ENCODE measurements around the gene LRRTM2.
"Not testable (repeated sequence)": the region's sequence is repeated elsewhere in the genome, so short reads cannot be mapped to it uniquely, and the experiment has no call there.

LRRTM2 gene

DNA sequence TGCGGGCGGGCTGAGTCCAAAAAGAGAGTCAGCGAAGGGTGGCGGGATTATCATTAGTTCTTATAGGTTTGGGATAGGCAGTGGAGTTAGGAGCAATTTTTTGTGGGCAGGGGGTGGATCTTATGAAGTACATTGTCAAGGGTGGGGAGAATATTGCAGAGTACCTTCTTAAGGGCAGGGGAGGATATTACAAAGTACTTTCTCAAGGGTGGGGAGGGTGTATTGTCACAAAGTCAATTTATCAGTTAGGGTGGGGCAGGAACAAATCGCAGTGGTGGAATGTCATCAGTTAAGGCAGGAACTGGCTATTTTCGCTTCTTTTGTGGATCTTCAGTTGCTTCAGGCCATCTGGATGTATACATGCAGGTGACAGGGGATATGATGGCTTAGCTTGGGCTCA is 40.3 kb downstream of the LRRTM2 start:
- not testable (repeated sequence) for DNase-seq

DNA sequence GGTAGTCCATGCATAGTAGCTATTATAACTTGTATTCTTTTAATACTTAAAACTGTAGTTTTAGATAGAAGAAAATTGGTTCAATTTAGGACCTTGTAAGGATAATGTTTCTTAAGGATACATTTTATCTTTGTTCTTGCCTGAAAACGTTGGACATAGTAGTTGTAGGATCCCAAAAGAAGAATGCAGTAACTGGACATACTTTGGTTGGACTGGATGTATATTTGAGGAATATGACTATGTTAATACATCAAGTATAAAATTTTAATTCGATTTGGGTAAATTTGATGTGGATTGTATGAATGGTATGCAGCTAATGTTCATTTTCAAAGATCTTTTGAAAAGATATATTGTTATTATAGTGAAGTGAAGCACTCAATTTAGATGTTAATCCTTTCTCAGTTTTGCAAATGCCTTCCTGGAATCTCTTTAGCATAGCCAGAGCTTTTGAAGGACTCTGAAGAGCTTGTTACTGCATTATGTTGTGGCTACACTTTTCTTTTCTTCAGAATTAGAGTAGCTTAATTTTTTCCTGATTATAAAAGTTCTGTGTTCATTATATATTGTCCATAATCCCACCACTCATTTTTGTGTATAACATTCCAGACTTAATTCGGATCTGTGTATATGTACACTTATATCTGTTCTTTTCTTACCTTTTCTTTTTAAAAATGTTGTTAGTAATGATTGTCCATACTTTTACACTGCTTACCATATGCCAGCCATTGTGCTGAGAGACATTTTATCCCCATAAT is 41.2 kb downstream of the LRRTM2 start:
- no peak for DNase-seq

DNA sequence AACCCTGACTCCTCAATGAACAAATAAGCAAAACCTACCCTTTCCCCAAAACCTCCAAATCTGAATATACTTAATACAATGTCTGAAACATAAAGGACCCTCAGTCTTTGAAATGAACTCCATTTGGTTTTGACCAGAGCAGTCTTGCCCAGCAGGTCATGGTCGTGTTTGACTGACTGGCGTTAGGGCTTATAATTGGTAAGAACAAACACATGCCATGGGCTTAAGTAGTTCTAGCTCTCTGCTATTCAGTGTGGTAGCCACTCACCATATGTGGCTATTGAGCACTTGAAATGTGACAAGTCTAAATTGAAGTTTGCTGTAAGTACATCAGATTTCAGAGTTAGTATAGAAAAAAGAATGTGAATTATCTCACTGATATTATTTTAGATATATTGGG is 42.1 kb downstream of the LRRTM2 start:
- DNase-seq, result no peak

DNA sequence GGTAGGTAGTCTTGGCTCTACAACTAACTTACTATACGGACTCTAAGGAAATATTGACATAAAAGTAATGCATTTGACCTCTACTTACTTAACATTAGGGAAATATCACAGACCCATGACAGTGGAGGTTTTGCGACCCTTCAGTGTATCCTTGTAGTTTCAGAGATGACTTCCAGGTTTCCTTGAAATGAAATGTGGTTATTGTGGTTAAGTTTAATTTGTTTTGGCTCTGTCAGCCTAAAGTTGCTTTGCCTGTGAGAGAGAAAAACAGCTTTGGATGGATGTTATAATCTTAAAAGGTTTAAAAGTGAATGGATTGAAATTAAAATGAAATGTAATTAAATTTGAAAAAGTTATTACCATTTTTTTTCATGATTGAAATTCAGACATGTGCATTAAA is 42.9 kb downstream of the LRRTM2 start:
- no peak for DNase-seq

DNA sequence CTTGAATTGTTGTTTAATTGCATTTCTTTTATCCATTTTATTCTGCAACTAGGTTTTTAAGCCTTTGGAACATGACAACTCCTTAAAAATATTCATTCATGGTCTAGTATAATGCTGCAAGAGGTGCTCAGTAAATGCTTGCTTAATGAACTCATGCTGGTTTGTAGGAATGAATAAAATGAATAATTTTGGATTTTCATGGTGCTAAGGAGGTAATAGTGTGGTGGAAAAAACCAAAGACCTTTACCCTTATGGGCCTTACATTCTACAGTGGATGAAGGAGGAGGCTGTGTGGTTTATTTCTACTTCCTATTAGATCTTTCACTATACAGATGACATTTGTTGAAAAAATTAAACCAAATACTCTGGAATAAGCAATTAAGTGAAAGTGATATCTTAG is 43.4 kb downstream of the LRRTM2 start:
- DNase-seq, result no peak

DNA sequence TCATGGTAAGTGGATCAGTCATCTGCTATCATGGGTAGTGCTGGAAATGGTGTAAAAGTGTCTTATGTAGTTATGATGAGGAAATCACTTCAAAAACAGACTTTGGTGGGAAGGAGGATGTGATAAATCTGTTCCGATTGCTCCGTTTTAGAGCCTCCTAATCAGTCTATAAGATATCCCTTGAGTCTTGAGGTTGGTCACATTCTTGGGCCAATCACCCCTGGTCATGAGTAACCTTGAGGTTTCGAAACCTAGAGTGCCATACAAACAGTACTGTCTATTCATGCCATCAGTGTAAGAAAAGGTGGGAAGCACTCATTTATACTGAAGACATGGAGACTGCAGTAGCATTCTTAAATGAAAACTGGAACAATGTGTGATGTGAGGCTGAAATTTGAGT is 45.8 kb downstream of the LRRTM2 start:
- DNase-seq, result no peak

DNA sequence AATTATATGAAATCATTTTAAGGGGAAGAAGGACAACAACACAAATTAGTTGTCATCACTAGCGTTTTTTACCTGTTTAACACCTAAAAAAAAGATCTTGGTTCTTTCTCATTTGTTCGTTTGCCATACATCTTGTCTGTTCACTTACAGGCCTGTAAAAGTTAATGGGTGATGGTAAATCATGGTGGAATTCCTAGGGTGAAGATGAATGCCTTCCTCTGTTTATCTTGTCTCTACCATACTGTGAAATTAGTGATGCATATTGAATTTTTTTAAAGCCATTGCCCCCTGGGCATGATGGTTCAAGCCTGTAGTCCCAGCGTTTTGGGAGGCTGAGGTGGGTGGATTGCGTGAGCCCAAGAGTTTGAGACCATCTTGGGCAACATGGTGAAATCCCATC is 46.6 kb downstream of the LRRTM2 start:
- no peak for DNase-seq

DNA sequence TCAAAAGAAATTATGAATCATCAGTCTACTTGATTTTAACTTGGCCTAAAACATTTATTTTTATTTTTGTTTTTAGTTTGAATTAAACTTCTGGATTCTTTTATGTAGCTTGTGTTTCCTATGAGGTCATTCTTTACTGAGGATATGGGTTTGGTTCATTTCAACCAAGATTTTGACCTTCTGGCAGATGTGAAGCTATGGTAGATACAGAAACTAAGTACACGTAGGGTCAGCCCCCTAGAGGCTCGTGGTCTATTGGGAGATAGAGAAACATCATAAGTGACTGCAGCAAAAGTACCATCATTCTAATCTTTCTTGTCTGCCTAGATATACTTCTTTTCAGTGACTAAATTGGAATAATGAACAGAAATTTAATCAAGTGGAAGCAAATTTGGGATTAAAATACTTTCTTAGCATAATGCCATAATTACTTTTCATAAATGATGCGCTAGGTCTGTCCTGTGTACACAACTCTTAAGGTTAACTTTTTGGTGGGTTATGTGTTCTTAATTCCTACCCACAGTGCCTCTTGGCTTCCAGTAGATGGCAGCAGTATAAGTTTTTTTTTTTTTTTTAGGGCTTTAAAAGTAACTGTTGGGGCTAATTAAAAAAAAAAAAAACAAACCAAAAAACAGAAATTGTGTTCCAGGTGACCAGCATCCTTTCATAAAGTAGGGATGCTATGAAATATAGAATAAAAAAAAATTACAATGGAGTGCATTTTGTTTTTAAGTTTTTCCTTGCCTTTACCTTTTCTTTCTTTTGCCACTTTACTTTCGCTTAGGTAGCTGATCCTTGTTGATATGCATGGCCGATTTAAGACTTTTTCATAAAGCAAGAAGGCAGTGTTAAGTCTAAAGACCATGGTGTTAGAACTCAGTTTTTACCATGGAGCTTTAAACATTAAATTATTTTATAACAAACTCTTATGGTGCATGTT is 49.9 kb downstream of the LRRTM2 start:
- DNase-seq, result no peak

DNA sequence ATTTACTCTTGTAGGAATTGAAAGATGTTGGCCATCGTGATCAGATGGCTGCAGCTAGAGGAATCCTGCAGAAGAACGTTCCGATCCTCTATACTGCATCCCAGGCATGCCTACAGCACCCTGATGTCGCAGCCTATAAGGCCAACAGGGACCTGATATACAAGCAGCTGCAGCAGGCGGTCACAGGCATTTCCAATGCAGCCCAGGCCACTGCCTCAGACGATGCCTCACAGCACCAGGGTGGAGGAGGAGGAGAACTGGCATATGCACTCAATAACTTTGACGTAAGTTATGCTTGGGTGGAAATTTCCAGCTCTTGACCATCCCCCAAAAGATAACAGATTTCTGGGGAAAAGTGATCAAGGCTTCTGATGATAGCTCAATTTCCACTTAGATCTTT is 50.6 kb downstream of the LRRTM2 start:
- DNase-seq, result no peak

DNA sequence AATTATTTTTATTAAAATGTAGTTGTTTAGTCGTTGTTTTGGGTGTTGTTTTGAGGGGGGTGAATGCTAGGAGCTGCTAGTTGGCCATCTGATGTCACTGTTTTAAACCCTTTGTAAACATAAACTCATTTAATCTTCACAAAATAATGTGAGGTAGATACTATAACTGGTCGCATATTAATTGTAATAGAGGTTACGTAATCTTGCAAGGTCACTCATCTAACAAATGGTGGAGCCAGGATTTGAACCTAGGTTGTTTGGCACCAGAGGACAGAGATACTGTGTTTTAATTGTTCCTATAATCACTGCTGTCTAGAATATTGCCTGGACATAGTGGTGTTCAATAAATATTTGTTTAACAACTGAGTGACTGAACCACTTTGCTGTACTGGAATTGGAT is 54.4 kb downstream of the LRRTM2 start:
- no peak for DNase-seq

DNA sequence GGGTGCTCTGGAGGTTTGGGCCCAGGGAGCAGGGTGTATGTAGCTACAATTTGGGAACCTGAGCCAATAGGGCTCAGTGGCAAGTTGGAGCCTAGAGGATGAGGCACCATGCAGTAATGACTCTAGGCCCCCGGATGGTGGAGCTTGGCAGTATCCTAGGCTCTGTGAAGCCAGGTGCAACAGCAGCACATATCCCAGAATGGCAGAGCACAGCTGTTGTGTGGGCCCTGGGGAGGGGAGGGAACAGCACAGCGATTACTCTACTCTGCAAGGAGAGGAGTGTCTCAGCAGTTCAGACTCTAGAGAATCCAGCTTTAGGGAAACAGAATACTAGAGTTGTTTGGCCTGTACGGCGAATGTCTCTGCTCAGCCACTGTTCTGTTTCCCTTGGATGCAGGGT is 56.1 kb downstream of the LRRTM2 start:
- DNase-seq, result no peak

Data from T-helper 1 cell (primary cell).